Astrocyte (in vitro differentiated cells and primary cell): ENCODE results near the gene IP6K3.

Source experiments
- EZH2 ChIP-seq: IDR thresholded peaks from 2 replicates; pipeline ENCODE4 v1.6.1; 2012; ENCODE audit warnings: mild to moderate bottlenecking, low read length, inconsistent platforms; ENCODE audit not compliant: insufficient read depth
- TF ChIP-seq, protein P1 (sequence below): IDR thresholded peaks from 2 replicates; pipeline ENCODE4 v1.5.1; 2011; ENCODE audit warnings: low read depth, mild to moderate bottlenecking, inconsistent platforms, low read length, moderate library complexity; ENCODE audit not compliant: insufficient read depth

DNA sequence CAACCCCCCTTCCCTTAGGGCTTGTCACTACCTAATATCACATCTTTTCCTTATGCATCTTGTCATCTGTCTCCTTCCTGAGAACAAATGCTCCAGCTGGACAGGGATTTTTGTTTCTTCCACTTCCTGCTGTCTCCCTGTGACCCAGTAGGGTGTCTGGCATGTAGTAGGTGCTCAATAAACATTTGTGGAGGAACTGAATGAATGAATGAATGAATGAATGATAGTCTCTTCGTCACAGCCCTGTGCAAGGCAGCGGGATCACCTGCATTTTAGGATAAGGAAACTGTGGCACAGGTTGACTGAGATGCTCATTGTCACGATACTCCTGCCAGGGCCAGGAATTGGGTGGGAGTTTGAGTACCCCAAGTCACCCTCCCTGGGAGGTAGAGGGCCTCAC is 28.1 kb upstream of the IP6K3 start:
- TF ChIP-seq, protein P1, sequence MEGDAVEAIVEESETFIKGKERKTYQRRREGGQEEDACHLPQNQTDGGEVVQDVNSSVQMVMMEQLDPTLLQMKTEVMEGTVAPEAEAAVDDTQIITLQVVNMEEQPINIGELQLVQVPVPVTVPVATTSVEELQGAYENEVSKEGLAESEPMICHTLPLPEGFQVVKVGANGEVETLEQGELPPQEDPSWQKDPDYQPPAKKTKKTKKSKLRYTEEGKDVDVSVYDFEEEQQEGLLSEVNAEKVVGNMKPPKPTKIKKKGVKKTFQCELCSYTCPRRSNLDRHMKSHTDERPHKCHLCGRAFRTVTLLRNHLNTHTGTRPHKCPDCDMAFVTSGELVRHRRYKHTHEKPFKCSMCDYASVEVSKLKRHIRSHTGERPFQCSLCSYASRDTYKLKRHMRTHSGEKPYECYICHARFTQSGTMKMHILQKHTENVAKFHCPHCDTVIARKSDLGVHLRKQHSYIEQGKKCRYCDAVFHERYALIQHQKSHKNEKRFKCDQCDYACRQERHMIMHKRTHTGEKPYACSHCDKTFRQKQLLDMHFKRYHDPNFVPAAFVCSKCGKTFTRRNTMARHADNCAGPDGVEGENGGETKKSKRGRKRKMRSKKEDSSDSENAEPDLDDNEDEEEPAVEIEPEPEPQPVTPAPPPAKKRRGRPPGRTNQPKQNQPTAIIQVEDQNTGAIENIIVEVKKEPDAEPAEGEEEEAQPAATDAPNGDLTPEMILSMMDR = no peak
- no peak for TF ChIP-seq EZH2
